ENCODE results near the gene POLR2J. TPM values are rescaled to one million over a fixed set of nuclear protein-coding genes. Genes with fewer than 3 reads are reported as not detected.

The POLR2J gene
- total RNA-seq, 1 donor from 2014 or later = 20.1 TPM

- no peak for DNase-seq (ENCODE audit: extremely low spot score in 2 of 2)
- Histone ChIP-seq H3K4me1 (peaks cover 19% of the 10 kb centered on the region), H3K27ac (no peak overlapping the region), H3K36me3 (peaks cover 0 to 11% of the 10 kb centered on the region in 2 donors), H3K9me3 (no peaks in the 10 kb centered on the region), H3K4me3 (no peak overlapping the region), H3K27me3 (no peaks in the 10 kb centered on the region)
- no peak for TF ChIP-seq CTCF (IDR thresholded peaks at IDR 0.05)
- TF ChIP-seq POLR2A (IDR thresholded peaks at IDR 0.05) = no peak
- TF ChIP-seq POLR2AphosphoS5 (IDR thresholded peaks at IDR 0.05; ENCODE audit: insufficient read depth in 1 of 2, low read depth in 1 of 2) = no peak
- intact Hi-C loops (cut with DNase I) = no loop called here
Measured at GRCh38 chr7:102468478-102469350, 10.0 kb downstream of the POLR2J start.

- peaks cover 26% of the 10 kb centered on the region for H3K4me1 ChIP-seq
- no peak overlapping the region for H3K27ac ChIP-seq
- H3K36me3 ChIP-seq = peaks cover 0 to 2% of the 10 kb centered on the region in 2 donors
- intact Hi-C loops (cut with DNase I) = no loop called here
- no peak for TF ChIP-seq POLR2A (IDR thresholded peaks at IDR 0.05)
- TF ChIP-seq CTCF (IDR thresholded peaks at IDR 0.05) = no peak
- TF ChIP-seq POLR2AphosphoS5 (IDR thresholded peaks at IDR 0.05; ENCODE audit: insufficient read depth in 1 of 2, low read depth in 1 of 2) = no peak
- H3K4me3 ChIP-seq = no peak overlapping the region
- H3K9me3 ChIP-seq = no peaks in the 10 kb centered on the region
- no peak for DNase-seq (ENCODE audit: extremely low spot score in 2 of 2)
- no peaks in the 10 kb centered on the region for H3K27me3 ChIP-seq
Measured at GRCh38 chr7:102467581-102468477, 10.9 kb downstream of the POLR2J start.

- H3K4me3 ChIP-seq = peak overlapping the region in 1 of 2 donors; percentile 95
- peaks cover 30% of the 10 kb centered on the region for H3K4me1 ChIP-seq
- TF ChIP-seq CTCF (IDR thresholded peaks at IDR 0.05) = no peak
- no peak for TF ChIP-seq POLR2AphosphoS5 (IDR thresholded peaks at IDR 0.05; ENCODE audit: insufficient read depth in 1 of 2, low read depth in 1 of 2)
- TF ChIP-seq POLR2A (IDR thresholded peaks at IDR 0.05) = no peak
Measured at GRCh38 chr7:102466097-102466496, 12.6 kb downstream of the POLR2J start.

GRCh38 chr7:102464577-102465280 is 14.0 kb downstream of the POLR2J start, which contains the start of the genes ALKBH4 and LRWD1:
Gene ALKBH4, minus strand, starts transcription at chr7:102464863. Its CDS starts 27 bp downstream, at chr7:102464836.
Gene LRWD1, plus strand, starts transcription at chr7:102464984. Its CDS starts 97 bp downstream, at chr7:102465081.
- Histone ChIP-seq H3K4me1 (peaks cover 30% of the 10 kb centered on the region), H3K9me3 (no peaks in the 10 kb centered on the region), H3K27me3 (no peaks in the 10 kb centered on the region), H3K4me3 (peak within 1 kb of the TSS; percentile 92 to 95), H3K36me3 (no peaks in the 10 kb centered on the region), H3K27ac (peak within 1 kb of the TSS; percentile 68)
- intact Hi-C loops (cut with DNase I) = no loop called here
- TF ChIP-seq POLR2A (IDR thresholded peaks at IDR 0.05) (no peak), POLR2AphosphoS5 (IDR thresholded peaks at IDR 0.05; ENCODE audit: insufficient read depth in 1 of 2, low read depth in 1 of 2) (peak in 1 of 2 donors; percentile 53), CTCF (IDR thresholded peaks at IDR 0.05) (peak in 2 of 3 experiments; percentile 7 to 54)
- no peak for DNase-seq (ENCODE audit: extremely low spot score in 2 of 2)

More at GRCh38 chr7:102466097-102466496, 12.6 kb downstream of the POLR2J start:
- no peak for DNase-seq (ENCODE audit: extremely low spot score in 2 of 2)
- no peaks in the 10 kb centered on the region for H3K27me3 ChIP-seq
- no peak overlapping the region for H3K27ac ChIP-seq
- H3K9me3 ChIP-seq = no peaks in the 10 kb centered on the region
- H3K36me3 ChIP-seq = no peaks in the 10 kb centered on the region
- intact Hi-C loops (cut with DNase I) = no loop called here

All from vagina (tissue), 2 donors.